GM18499 (cell line): ENCODE data around the gene NEDD4L.

Experiments
- ATAC-seq: cut with Tn5 transposase; IDR thresholded peaks from one replicate; pipeline ENCODE4 v1.9.1; 2021; ENCODE audit warnings: moderate number of reproducible peaks; ENCODE audit not compliant: insufficient read depth, unreplicated experiment

Gene NEDD4L

DNA sequence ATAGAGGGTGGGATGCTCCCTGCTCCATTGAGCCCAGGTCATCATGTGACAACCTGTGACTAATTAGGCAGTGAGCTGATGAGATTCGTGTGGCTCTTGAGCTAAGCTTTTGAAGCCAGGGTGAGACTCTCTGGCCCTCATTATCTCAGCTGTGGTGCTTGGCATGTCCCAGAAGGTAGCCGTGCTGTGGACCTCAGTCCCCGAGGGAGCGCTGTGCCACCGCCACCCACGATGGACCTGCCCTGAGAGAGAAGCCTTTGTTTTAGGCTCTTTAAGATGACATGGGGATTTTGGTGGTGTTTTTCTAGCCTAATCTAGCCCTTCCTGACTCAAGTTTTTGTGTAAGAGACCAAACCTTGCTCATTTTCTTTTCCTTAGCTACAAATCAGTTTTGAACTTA is 66.4 kb downstream of the NEDD4L start:
- no peak for ATAC-seq

DNA sequence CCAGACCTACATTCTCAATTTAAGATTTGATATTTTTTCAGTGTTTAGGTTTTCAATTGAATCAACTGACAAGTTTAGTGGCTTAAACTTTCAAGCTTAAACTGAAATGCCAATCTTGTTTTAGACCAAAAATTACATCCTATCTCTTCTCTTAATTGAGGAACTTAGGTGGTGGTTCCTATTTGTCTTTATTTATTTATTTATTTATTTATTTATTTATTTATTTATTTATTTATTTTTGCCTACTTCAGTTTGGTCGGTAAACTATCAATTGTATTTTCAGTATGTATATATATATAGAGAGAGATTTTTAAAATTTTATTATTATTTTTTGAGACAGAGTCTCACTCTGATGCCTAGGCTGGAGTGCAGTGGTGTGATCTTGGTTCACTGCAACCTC is 68.1 kb downstream of the NEDD4L start:
- no peak for ATAC-seq

- no peak for ATAC-seq
Measured at GRCh38 chr18:58113337-58113736, 69.3 kb downstream of the NEDD4L start.

DNA sequence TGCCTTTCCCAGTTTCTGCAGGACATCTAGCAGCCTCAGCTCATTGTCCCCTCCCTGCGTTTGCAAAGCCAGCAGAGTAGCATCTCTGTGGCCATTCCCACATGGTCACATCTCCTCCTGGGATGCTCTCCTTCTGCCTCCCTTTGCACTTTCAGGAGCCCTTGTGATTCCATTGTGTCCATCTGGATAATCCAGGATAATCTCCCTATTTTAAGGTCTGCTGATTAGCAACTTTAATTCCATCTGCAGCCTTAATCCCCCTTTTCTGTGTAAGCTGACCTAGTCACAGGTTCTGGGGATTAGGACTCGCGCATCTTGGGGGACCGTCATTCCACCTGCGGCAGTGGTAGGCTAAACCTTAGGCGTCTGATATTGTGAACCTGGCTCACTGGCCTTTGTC is 70.7 kb downstream of the NEDD4L start:
- ATAC-seq = no peak

GRCh38 chr18:58116818-58117217 is 72.8 kb downstream of the NEDD4L start:
- no peak for ATAC-seq

GRCh38 chr18:58117786-58118403 is 73.9 kb downstream of the NEDD4L start:
- ATAC-seq = no peak

DNA sequence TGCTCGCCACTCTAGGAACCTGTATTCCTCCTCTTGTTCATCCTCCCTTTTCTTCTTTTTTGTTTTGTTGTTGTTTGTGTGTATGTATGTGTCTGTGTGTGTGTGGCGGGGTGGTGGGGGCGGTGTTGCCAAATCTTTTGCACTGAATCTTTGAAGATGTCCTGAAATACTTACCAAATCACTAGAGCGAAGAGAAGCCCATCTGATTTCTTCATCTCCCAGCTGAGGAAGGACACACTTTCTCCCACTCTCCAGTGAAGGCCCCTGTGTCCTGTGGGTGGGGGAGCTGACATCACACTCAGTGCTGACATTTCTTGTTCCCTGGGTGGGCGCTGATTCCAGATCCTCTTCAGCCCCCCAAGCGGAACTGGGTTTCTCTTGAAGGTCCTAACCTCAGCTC is 74.5 kb downstream of the NEDD4L start:
- ATAC-seq = no peak

DNA sequence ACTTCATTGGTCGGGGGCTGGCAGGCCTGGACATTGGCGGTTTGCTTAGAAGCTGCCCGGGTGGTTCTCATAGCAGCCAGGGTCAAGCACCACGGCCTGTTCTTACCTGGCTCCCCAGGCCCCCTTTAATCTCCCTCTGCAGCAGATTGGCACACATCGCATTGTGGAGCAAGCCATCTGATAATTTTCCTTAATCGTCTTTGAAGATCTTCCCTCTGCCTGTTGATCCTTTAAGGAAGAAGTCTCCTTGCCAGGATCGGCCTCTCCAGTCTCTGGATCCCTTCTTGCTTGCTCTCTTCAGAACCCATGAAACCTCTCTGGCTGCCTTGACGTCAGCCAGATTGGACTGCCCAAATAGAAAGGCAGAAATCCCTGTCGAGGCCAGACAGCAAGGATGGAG is 75.8 kb downstream of the NEDD4L start:
- no peak for ATAC-seq

DNA sequence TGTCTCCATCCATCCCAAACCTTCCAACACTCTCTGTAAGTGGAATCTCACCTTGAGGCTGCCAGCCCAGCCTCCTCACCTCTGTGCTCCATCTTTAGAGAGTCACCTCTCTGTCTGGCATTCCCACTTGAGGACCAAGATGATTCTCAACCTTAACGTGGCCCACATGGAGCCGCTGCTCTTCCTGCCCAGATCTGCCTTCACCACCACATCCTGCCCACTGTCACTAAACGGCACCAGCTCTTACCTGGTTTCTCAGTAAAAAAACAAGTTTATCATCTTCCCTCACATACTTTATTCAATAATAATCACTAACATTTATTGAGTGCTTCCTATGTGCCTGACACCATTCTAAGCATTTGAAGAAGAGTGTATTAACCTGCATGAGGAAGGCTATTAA is 80.4 kb downstream of the NEDD4L start:
- no peak for ATAC-seq

DNA sequence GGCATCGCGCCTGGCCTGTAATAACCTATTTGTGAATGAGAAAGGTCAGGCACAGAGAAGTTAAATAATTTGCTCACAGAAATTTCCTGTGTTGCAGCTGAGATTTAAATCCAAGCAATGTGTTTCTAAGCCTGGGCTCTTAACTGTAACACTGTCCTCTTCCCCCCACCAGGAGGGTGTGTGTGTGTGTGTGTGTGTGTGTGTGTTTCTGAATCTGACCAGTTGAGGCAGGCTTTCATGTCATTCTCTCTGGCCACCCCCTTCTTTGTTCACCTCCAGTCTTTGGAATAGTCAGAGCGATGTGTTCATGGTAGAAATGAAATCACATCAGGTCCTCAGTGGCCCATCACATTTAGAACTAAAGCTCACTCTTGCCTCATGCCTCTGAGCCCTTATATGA is 81.2 kb downstream of the NEDD4L start:
- no peak for ATAC-seq

DNA sequence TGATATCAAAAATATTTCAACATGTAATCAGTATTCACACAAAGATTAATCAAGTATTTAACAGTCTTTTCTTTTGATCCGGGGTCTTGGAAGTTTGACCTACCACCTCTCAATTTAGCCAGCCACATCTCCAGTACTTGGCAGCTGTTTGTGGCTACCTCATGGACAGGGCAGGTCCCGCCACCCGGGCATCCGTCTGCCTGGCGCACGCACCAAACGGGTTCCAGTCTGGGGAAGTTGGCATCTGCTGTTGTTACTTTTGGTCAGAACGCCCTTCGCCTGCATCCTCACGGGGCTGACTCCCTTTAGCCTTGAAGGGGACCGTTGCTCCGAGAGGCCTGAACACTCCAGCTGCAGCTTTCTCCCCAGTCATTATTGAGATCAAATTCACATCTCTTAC is 81.7 kb downstream of the NEDD4L start:
- ATAC-seq = no peak

DNA sequence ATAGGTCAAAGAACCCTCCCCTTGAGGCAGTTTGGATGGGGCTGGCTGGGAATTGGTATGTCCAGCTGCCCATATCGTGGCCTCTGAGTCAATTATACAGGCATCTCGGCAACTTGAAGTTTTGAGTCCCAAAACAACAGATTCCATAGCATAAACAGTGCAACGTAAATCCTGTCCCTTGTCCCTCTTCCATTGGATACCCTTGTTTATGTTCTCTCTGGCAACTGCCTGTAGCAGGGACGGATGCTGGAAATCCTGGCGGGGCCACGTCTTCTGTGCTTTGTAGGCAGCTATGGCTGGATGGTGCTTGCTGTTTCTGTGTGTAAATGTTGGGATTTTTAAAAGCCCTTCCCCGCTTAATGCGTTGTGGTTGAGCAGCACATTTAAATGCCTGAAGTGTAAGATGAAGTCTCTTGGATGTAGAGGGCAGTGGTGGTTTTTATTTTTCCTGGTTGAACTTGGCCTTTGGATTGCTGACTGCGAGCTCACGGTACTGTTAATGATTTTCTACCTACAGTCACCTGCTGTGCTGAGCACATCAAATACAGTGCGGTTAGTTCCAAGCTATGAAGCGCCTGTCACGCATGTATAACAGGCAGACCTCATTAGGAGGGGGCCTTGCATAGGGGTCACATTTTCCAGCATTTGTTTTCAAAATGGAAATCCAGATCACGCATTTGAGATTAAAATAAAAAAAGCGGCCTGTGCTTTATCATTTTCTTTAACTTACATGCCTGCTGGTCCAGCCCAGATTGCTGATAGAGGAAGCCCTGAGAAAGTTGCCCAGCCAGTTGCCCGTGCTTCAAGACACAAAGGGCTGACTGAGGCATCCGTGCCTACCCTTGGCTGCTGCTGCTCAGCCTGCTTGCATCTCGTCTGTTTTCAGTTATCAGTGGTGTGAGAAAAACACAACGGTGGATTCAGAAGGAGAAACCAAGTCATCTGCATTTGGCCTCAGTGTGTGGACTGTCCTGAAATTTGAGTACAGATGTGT is 84.7 kb downstream of the NEDD4L start:
- no peak for ATAC-seq

- ATAC-seq = no peak
Measured at GRCh38 chr18:58132595-58133261, 88.7 kb downstream of the NEDD4L start.

DNA sequence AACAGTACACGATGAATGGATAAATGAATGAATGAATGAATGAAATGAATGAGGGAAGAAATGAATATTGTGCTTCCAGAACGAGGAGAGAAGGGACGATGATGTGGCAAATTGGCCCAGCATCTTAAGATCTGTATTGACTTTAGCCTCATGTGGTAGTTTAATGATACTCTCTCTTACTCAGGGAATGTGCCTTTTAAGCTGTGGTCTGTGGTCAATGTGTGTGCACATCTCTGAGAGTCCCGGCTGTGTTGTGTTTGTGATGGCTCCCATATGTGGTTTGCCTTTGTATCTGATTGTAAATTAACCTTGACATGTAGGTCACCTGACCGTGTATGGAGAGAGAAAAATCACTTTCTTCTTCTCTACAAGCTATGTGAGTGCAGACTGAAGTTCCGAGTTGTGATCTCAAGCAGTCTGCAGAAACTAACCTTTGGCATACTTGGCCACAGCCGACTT is 91.2 kb downstream of the NEDD4L start:
- ATAC-seq = no peak

DNA sequence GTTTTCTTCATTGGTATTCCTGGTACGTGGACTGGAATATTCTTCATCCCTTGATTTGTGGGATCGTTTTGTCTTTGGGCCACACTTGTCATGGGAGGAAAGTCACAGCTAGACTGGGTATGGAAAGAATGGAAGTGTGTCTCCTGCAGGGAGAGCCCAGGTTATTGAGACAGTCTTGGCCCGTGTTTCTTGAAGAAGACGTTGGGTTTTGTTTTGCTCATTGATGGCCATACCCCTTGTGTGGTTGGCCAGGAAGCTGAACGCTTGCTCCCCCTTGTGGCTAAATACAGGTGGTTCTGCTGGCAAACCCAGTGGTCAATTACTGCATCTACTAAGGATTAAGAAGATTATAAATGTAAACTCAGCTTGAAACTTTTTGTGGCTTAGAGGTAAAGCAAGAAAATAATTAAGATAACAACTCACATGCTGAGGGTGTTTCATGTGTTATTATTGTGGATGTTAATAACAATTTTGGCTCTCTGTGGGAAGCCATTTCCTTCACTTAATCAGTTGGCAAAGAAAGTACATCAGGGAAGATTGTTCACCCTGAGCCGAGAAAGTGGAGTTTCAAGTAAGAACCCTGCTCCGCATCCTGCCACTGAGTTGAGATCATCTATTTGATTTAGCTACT is 91.8 kb downstream of the NEDD4L start:
- no peak for ATAC-seq

- no peak for ATAC-seq
Measured at GRCh38 chr18:58136879-58137278, 92.9 kb downstream of the NEDD4L start.

- no peak for ATAC-seq
Measured at GRCh38 chr18:58139459-58140386, 95.7 kb downstream of the NEDD4L start.

GRCh38 chr18:58140387-58141325 is 96.6 kb downstream of the NEDD4L start:
- ATAC-seq = no peak
